Superior temporal gyrus (tissue), 1 donor: ENCODE data around the gene CMA1.
"Not testable (repeated sequence)": the region's sequence is repeated elsewhere in the genome, so short reads cannot be mapped to it uniquely, and the experiment has no call there.

ENCODE experiments used
- DNase-seq: peaks from one replicate; pipeline ENCODE4 v3.0.0-alpha.2; 2016; ENCODE audit errors: extremely low spot score

CMA1 gene

GRCh38 chr14:24508155-24508840, at the start of gene CMA1:
CMA1 (minus strand) TSS chr14:24508265; CDS start chr14:24508235, 30 bp downstream.
- DNase-seq, result no peak

GRCh38 chr14:24556756-24557155, 48.7 kb upstream of the CMA1 start:
- DNase-seq, result no peak

- not testable (repeated sequence) for DNase-seq
Measured at GRCh38 chr14:24549064-24549463, 41.0 kb upstream of the CMA1 start.

- DNase-seq, result no peak
Measured at GRCh38 chr14:24542346-24542936, 34.4 kb upstream of the CMA1 start.

GRCh38 chr14:24535737-24536136, 27.7 kb upstream of the CMA1 start:
- no peak for DNase-seq

GRCh38 chr14:24534286-24534685, 26.2 kb upstream of the CMA1 start:
- DNase-seq, result no peak

- not testable (repeated sequence) for DNase-seq
Measured at GRCh38 chr14:24525877-24526620, 18.0 kb upstream of the CMA1 start.

- no peak for DNase-seq
Measured at GRCh38 chr14:24518851-24519250, 10.8 kb upstream of the CMA1 start.

GRCh38 chr14:24514209-24514608, 6.1 kb upstream of the CMA1 start:
- no peak for DNase-seq

- DNase-seq, result no peak
Measured at GRCh38 chr14:24513009-24513408, 4.9 kb upstream of the CMA1 start.

- DNase-seq, result no peak
Measured at GRCh38 chr14:24506443-24506842, 1.6 kb downstream of the CMA1 start.

GRCh38 chr14:24504425-24504950, 3.6 kb downstream of the CMA1 start:
- no peak for DNase-seq

GRCh38 chr14:24491586-24492408, 16.3 kb downstream of the CMA1 start:
- DNase-seq, result not testable (repeated sequence)

- no peak for DNase-seq
Measured at GRCh38 chr14:24483604-24484252, 24.3 kb downstream of the CMA1 start.

GRCh38 chr14:24482699-24483303, 25.3 kb downstream of the CMA1 start:
- DNase-seq, result not testable (repeated sequence)

GRCh38 chr14:24481622-24482324, 26.3 kb downstream of the CMA1 start:
- peak; percentile 13 for DNase-seq

GRCh38 chr14:24479999-24480398, 28.1 kb downstream of the CMA1 start:
- DNase-seq, result not testable (repeated sequence)

GRCh38 chr14:24475261-24475660, 32.8 kb downstream of the CMA1 start:
- no peak for DNase-seq

- no peak for DNase-seq
Measured at GRCh38 chr14:24473211-24473610, 34.9 kb downstream of the CMA1 start.

GRCh38 chr14:24470450-24470849, 37.6 kb downstream of the CMA1 start:
- not testable (repeated sequence) for DNase-seq
